ENCODE data around the gene TBL1X. TPM values are rescaled to one million over a fixed set of nuclear protein-coding genes. Genes with fewer than 3 reads are reported as not detected.

Gene TBL1X
- total and polyA plus RNA-seq, 4 donors: 2.3 to 21.7 (median 13.3) TPM

GRCh38 chrX:9657590-9658256, 192.9 kb downstream of the TBL1X start:
- no peak for DNase-seq
- WGBS, 2 donors: 94 to 97% methylated on average over 6 of the region's 6 CpGs

GRCh38 chrX:9658409-9658808, 193.6 kb downstream of the TBL1X start:
- DNase-seq (peak in 2 of 3 donors; percentile 35 to 50), ATAC-seq (ENCODE audit: insufficient read depth, low FRiP score) (no peak)
- Histone ChIP-seq H3K4me1 (ENCODE audit: control insufficient read depth in 5 of 5, insufficient read depth in 5 of 5, low read length in 5 of 5) (peaks cover 0 to 4% (median 0%) of the 10 kb centered on the region in 5 donors), H3K27me3 (ENCODE audit: control insufficient read depth in 3 of 3, insufficient read depth in 3 of 3, low read length in 2 of 3) (peaks cover 0 to 3% (median 0%) of the 10 kb centered on the region in 3 donors), H3K4me3 (no peak overlapping the region), H3K9me3 (ENCODE audit: control insufficient read depth in 4 of 4, insufficient read depth in 3 of 4, low read length in 3 of 4) (peaks cover 0 to 7% (median 0%) of the 10 kb centered on the region in 4 donors), H3K36me3 (ENCODE audit: control insufficient read depth in 4 of 4, insufficient read depth in 4 of 4, low read length in 4 of 4) (peaks cover 0 to 6% (median 2%) of the 10 kb centered on the region in 4 donors), H3K9ac (ENCODE audit: insufficient read depth in 1 of 2, low read length in 2 of 2) (no peak overlapping the region), H3K27ac (ENCODE audit: low read depth in 1 of 2, low read length in 1 of 2) (no peak overlapping the region)
- 78 to 79% methylated on average over 4 of the region's 4 CpGs for WGBS, 2 donors
- TF ChIP-seq CTCF (IDR thresholded peaks at IDR 0.05; ENCODE audit: control extremely low read depth, extremely low read depth): no peak

More at GRCh38 chrX:9657590-9658256, 192.9 kb downstream of the TBL1X start:
- Histone ChIP-seq H3K36me3 (ENCODE audit: control insufficient read depth in 4 of 4, insufficient read depth in 4 of 4, low read length in 4 of 4) (peaks cover 0 to 6% (median 2%) of the 10 kb centered on the region in 4 donors), H3K27me3 (ENCODE audit: control insufficient read depth in 3 of 3, insufficient read depth in 3 of 3, low read length in 2 of 3) (no peaks in the 10 kb centered on the region), H3K27ac (ENCODE audit: low read depth in 1 of 2, low read length in 1 of 2) (no peak overlapping the region), H3K4me1 (ENCODE audit: control insufficient read depth in 5 of 5, insufficient read depth in 5 of 5, low read length in 5 of 5) (peaks cover 0 to 4% (median 0%) of the 10 kb centered on the region in 5 donors), H3K9ac (ENCODE audit: insufficient read depth in 1 of 2, low read length in 2 of 2) (no peak overlapping the region), H3K4me3 (no peak overlapping the region), H3K9me3 (ENCODE audit: control insufficient read depth in 4 of 4, insufficient read depth in 3 of 4, low read length in 3 of 4) (peaks cover 0 to 7% (median 0%) of the 10 kb centered on the region in 4 donors)
- no peak for TF ChIP-seq CTCF (IDR thresholded peaks at IDR 0.05; ENCODE audit: control extremely low read depth, extremely low read depth)
- ATAC-seq (ENCODE audit: insufficient read depth, low FRiP score): no peak

GRCh38 chrX:9659571-9660195, 194.8 kb downstream of the TBL1X start:
- Histone ChIP-seq H3K36me3 (ENCODE audit: control insufficient read depth in 4 of 4, insufficient read depth in 4 of 4, low read length in 4 of 4) (peaks cover 0 to 6% (median 2%) of the 10 kb centered on the region in 4 donors), H3K4me1 (ENCODE audit: control insufficient read depth in 5 of 5, insufficient read depth in 5 of 5, low read length in 5 of 5) (peaks cover 0 to 4% (median 2%) of the 10 kb centered on the region in 5 donors), H3K27ac (ENCODE audit: low read depth in 1 of 2, low read length in 1 of 2) (no peak overlapping the region), H3K27me3 (ENCODE audit: control insufficient read depth in 3 of 3, insufficient read depth in 3 of 3, low read length in 2 of 3) (peaks cover 0 to 3% (median 3%) of the 10 kb centered on the region in 3 donors), H3K9me3 (ENCODE audit: control insufficient read depth in 4 of 4, insufficient read depth in 3 of 4, low read length in 3 of 4) (peaks cover 0 to 7% (median 0%) of the 10 kb centered on the region in 4 donors), H3K4me3 (no peak overlapping the region), H3K9ac (ENCODE audit: insufficient read depth in 1 of 2, low read length in 2 of 2) (no peak overlapping the region)
- ATAC-seq (ENCODE audit: insufficient read depth, low FRiP score) (no peak), DNase-seq (no peak)
- 81 to 90% methylated on average over 17 of the region's 17 CpGs for WGBS, 2 donors
- TF ChIP-seq CTCF (IDR thresholded peaks at IDR 0.05; ENCODE audit: control extremely low read depth, extremely low read depth): no peak
